ENCODE measurements around the gene GPR107. TPM values are rescaled to one million over a fixed set of nuclear protein-coding genes. Genes with fewer than 3 reads are reported as not detected.

The GPR107 gene
- total RNA-seq, 6 donors from 2014 or later: 26.5 to 44.4 (median 35.3) TPM

GRCh38 chr9:130143958-130144366 lies 90.3 kb downstream of the GPR107 start:
- TF ChIP-seq POLR2AphosphoS5 (IDR thresholded peaks at IDR 0.05) (no peak), EP300 (IDR thresholded peaks at IDR 0.05) (no peak)
- ATAC-seq (ENCODE audit: low FRiP score in 2 of 2) (peak in 1 of 2 donors; percentile 84), DNase-seq (no peak)
- WGBS, 2 donors: 14 to 15% methylated on average over 14 of the region's 14 CpGs
- Histone ChIP-seq H3K27me3 (no peaks in the 10 kb centered on the region), H3K36me3 (no peaks in the 10 kb centered on the region), H3K4me1 (peaks cover 0 to 7% (median 4%) of the 10 kb centered on the region in 4 donors), H3K27ac (no peak overlapping the region), H3K4me3 (no peak overlapping the region), H3K9me3 (no peaks in the 10 kb centered on the region)

- WGBS, 2 donors: 71 to 73% methylated on average over 5 of the region's 5 CpGs
- H3K36me3 ChIP-seq: no peaks in the 10 kb centered on the region
- no peak for DNase-seq
- peaks cover 0 to 7% (median 2%) of the 10 kb centered on the region in 4 donors for H3K4me1 ChIP-seq
- H3K27me3 ChIP-seq: no peaks in the 10 kb centered on the region
- no peak for ATAC-seq (ENCODE audit: low FRiP score in 2 of 2)
- H3K9me3 ChIP-seq: no peaks in the 10 kb centered on the region
- no peak overlapping the region for H3K4me3 ChIP-seq
- H3K27ac ChIP-seq: no peak overlapping the region
- TF ChIP-seq POLR2AphosphoS5 (IDR thresholded peaks at IDR 0.05) (no peak), EP300 (IDR thresholded peaks at IDR 0.05) (no peak), POLR2A (IDR thresholded peaks at IDR 0.05) (no peak), CTCF (IDR thresholded peaks at IDR 0.05) (no peak)
These were observed 91.0 kb downstream of the GPR107 start for GRCh38 chr9:130144703-130145102.

- no peaks in the 10 kb centered on the region for H3K9me3 ChIP-seq
- no peaks in the 10 kb centered on the region for H3K36me3 ChIP-seq
- ATAC-seq (ENCODE audit: low FRiP score in 2 of 2): no peak
- H3K27me3 ChIP-seq: no peaks in the 10 kb centered on the region
- H3K4me3 ChIP-seq: no peak overlapping the region
- no peak for DNase-seq
- WGBS, 2 donors: 48 to 67% methylated on average over 1 of the region's 1 CpG
- H3K27ac ChIP-seq: no peak overlapping the region
- H3K4me1 ChIP-seq: peaks cover 0 to 7% (median 2%) of the 10 kb centered on the region in 4 donors
- no peak for TF ChIP-seq POLR2A (IDR thresholded peaks at IDR 0.05)
- no peak for TF ChIP-seq CTCF (IDR thresholded peaks at IDR 0.05)
These were observed 92.0 kb downstream of the GPR107 start for GRCh38 chr9:130145658-130146057.

GRCh38 chr9:130147198-130147597 lies 93.5 kb downstream of the GPR107 start:
- TF ChIP-seq EP300 (IDR thresholded peaks at IDR 0.05): no peak
- no peak for TF ChIP-seq POLR2AphosphoS5 (IDR thresholded peaks at IDR 0.05)
- TF ChIP-seq CTCF (IDR thresholded peaks at IDR 0.05): no peak
- TF ChIP-seq POLR2A (IDR thresholded peaks at IDR 0.05): no peak
- ATAC-seq (ENCODE audit: low FRiP score in 2 of 2): no peak
- no peak overlapping the region for H3K27ac ChIP-seq
- no peaks in the 10 kb centered on the region for H3K9me3 ChIP-seq
- peaks cover 0 to 7% (median 2%) of the 10 kb centered on the region in 4 donors for H3K4me1 ChIP-seq
- no peak for DNase-seq
- H3K36me3 ChIP-seq: no peaks in the 10 kb centered on the region
- no peak overlapping the region for H3K4me3 ChIP-seq
- 70 to 79% methylated on average over 5 of the region's 5 CpGs for WGBS, 2 donors
- no peaks in the 10 kb centered on the region for H3K27me3 ChIP-seq

GRCh38 chr9:130147910-130148309 lies 94.2 kb downstream of the GPR107 start:
- no peaks in the 10 kb centered on the region for H3K36me3 ChIP-seq
- no peak for TF ChIP-seq EP300 (IDR thresholded peaks at IDR 0.05)
- no peak for TF ChIP-seq POLR2A (IDR thresholded peaks at IDR 0.05)
- TF ChIP-seq POLR2AphosphoS5 (IDR thresholded peaks at IDR 0.05): no peak
- no peak for TF ChIP-seq CTCF (IDR thresholded peaks at IDR 0.05)
- H3K4me3 ChIP-seq: no peak overlapping the region
- 84 to 89% methylated on average over 3 of the region's 3 CpGs for WGBS, 2 donors
- ATAC-seq (ENCODE audit: low FRiP score in 2 of 2) (no peak), DNase-seq (no peak)
- H3K27ac ChIP-seq: no peak overlapping the region
- no peaks in the 10 kb centered on the region for H3K27me3 ChIP-seq
- H3K4me1 ChIP-seq: peaks cover 0 to 7% (median 2%) of the 10 kb centered on the region in 4 donors
- no peaks in the 10 kb centered on the region for H3K9me3 ChIP-seq
